ENCODE data around the gene CDH22. TPM values are rescaled to one million over a fixed set of nuclear protein-coding genes. Genes with fewer than 3 reads are reported as not detected.

The CDH22 gene
- polyA plus RNA-seq, 1 donor from 2014 or later: 2.1 TPM

DNA sequence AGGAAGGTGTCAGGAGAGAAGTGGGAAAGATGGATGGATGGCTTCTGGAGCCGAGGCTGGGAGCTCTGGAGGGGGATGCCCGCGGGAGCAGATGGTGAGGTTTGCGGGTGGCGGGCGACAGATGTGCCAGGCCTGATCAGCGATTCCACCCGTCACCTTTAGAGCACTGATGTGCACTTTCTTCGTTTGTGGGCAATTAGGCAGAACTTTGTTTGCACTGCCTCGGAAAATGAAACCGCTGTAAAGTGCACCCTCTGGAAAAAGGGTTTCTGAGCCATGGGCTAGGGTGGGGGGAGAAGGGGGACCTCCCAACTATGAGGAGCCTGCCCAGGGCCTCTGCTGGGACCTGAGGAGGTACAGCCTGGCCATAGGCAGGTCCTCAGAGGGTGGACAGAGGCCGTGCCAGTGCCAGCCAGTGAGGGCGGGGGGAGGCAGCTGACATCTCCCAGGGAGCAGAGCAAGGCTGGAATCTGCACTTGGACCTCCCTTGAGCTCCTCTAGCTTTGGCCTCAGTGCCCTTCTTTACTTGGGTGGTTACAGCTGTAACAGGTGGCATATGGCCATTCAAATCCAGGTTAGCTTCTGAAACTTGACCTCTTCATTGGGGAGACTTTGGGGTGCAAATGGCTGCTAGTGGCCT, 131.4 kb downstream of the CDH22 start:
- Histone ChIP-seq H3K9ac (ENCODE audit: low read length) (no peak overlapping the region), H2AFZ (ENCODE audit: low read depth, low read length) (no peak overlapping the region), H3F3A (ENCODE audit: insufficient read depth, low read length, poor library complexity, severe bottlenecking) (no peaks in the 10 kb centered on the region), H3K4me3 (ENCODE audit: low read length) (no peak overlapping the region), H3K9me2 (ENCODE audit: insufficient read depth, low read length) (no peaks in the 10 kb centered on the region), H3K27ac (ENCODE audit: low read length) (no peak overlapping the region), H3K9me3 (ENCODE audit: low read length) (no peaks in the 10 kb centered on the region), H3K36me3 (ENCODE audit: insufficient read depth, low read length) (no peaks in the 10 kb centered on the region), H3K79me2 (replicated peaks; ENCODE audit: insufficient read depth, low read length) (no peaks in the 10 kb centered on the region), H3K4me2 (ENCODE audit: low read length) (no peak overlapping the region), H4K20me1 (ENCODE audit: insufficient read depth) (no peaks in the 10 kb centered on the region), H3K27me3 (ENCODE audit: insufficient read depth, low read depth, low read length) (peaks cover 30% of the 10 kb centered on the region)
- TF ChIP-seq CTCF (IDR thresholded peaks at IDR 0.05; ENCODE audit: poor library complexity, severe bottlenecking) (no peak), RAD21 (conservative IDR thresholded peaks at IDR 0.05) (no peak), SMC3 (conservative IDR thresholded peaks at IDR 0.05; ENCODE audit: poor library complexity) (no peak), POLR2AphosphoS5 (IDR thresholded peaks at IDR 0.05) (no peak), MXI1 (conservative IDR thresholded peaks at IDR 0.05; ENCODE audit: poor library complexity, severe bottlenecking) (no peak), TAF1 (IDR thresholded peaks at IDR 0.05; ENCODE audit: low read depth) (no peak), EP300 (conservative IDR thresholded peaks at IDR 0.05; ENCODE audit: poor library complexity, severe bottlenecking) (no peak), EZH2 (IDR thresholded peaks at IDR 0.05; ENCODE audit: borderline replicate concordance, insufficient read depth, low read length, poor library complexity, severe bottlenecking) (no peak)
- TF ChIP-seq, protein P1, sequence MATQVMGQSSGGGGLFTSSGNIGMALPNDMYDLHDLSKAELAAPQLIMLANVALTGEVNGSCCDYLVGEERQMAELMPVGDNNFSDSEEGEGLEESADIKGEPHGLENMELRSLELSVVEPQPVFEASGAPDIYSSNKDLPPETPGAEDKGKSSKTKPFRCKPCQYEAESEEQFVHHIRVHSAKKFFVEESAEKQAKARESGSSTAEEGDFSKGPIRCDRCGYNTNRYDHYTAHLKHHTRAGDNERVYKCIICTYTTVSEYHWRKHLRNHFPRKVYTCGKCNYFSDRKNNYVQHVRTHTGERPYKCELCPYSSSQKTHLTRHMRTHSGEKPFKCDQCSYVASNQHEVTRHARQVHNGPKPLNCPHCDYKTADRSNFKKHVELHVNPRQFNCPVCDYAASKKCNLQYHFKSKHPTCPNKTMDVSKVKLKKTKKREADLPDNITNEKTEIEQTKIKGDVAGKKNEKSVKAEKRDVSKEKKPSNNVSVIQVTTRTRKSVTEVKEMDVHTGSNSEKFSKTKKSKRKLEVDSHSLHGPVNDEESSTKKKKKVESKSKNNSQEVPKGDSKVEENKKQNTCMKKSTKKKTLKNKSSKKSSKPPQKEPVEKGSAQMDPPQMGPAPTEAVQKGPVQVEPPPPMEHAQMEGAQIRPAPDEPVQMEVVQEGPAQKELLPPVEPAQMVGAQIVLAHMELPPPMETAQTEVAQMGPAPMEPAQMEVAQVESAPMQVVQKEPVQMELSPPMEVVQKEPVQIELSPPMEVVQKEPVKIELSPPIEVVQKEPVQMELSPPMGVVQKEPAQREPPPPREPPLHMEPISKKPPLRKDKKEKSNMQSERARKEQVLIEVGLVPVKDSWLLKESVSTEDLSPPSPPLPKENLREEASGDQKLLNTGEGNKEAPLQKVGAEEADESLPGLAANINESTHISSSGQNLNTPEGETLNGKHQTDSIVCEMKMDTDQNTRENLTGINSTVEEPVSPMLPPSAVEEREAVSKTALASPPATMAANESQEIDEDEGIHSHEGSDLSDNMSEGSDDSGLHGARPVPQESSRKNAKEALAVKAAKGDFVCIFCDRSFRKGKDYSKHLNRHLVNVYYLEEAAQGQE (IDR thresholded peaks at IDR 0.05; ENCODE audit: borderline replicate concordance): no peak

- Histone ChIP-seq H3K27me3 (ENCODE audit: insufficient read depth, low read depth, low read length) (peaks cover 30% of the 10 kb centered on the region), H3K4me2 (ENCODE audit: low read length) (no peak overlapping the region), H3K4me3 (ENCODE audit: low read length) (no peak overlapping the region), H3F3A (ENCODE audit: insufficient read depth, low read length, poor library complexity, severe bottlenecking) (no peaks in the 10 kb centered on the region), H3K79me2 (replicated peaks; ENCODE audit: insufficient read depth, low read length) (no peaks in the 10 kb centered on the region), H3K9ac (ENCODE audit: low read length) (no peak overlapping the region), H3K9me2 (ENCODE audit: insufficient read depth, low read length) (no peaks in the 10 kb centered on the region), H3K9me3 (ENCODE audit: low read length) (no peaks in the 10 kb centered on the region), H4K20me1 (ENCODE audit: insufficient read depth) (no peaks in the 10 kb centered on the region), H3K27ac (ENCODE audit: low read length) (no peak overlapping the region), H3K36me3 (ENCODE audit: insufficient read depth, low read length) (no peaks in the 10 kb centered on the region), H2AFZ (ENCODE audit: low read depth, low read length) (no peak overlapping the region)
- TF ChIP-seq TAF1 (IDR thresholded peaks at IDR 0.05; ENCODE audit: low read depth) (no peak), RAD21 (conservative IDR thresholded peaks at IDR 0.05) (no peak), EP300 (conservative IDR thresholded peaks at IDR 0.05; ENCODE audit: poor library complexity, severe bottlenecking) (no peak), POLR2AphosphoS5 (IDR thresholded peaks at IDR 0.05) (no peak), SMC3 (conservative IDR thresholded peaks at IDR 0.05; ENCODE audit: poor library complexity) (no peak), MXI1 (conservative IDR thresholded peaks at IDR 0.05; ENCODE audit: poor library complexity, severe bottlenecking) (no peak), EZH2 (IDR thresholded peaks at IDR 0.05; ENCODE audit: borderline replicate concordance, insufficient read depth, low read length, poor library complexity, severe bottlenecking) (no peak), CTCF (IDR thresholded peaks at IDR 0.05; ENCODE audit: poor library complexity, severe bottlenecking) (no peak)
- TF ChIP-seq, protein P1 (IDR thresholded peaks at IDR 0.05; ENCODE audit: borderline replicate concordance): no peak
These were observed 133.2 kb downstream of the CDH22 start for GRCh38 chr20:46175127-46175494.

All from neural cell (in vitro differentiated cells).